GM20000 (cell line): Measurements from ENCODE around the gene HAUS8.

ENCODE experiments used
- DNase-seq: peaks from one replicate; pipeline ENCODE4 v3.0.0; 2012; ENCODE audit warnings: low spot score
- CTCF ChIP-seq: IDR thresholded peaks from 2 replicates; pipeline ENCODE4 v1.5.1; 2012; ENCODE audit warnings: mild to moderate bottlenecking, control low read depth; ENCODE audit errors: extremely low read depth, missing control alignments

Gene HAUS8

GRCh38 chr19:17005000-17005399, 70.3 kb downstream of the HAUS8 start:
- TF ChIP-seq CTCF: no peak
- no peak for DNase-seq

GRCh38 chr19:17004386-17004785, 70.9 kb downstream of the HAUS8 start:
- no peak for TF ChIP-seq CTCF
- DNase-seq: no peak

GRCh38 chr19:17002455-17002854, 72.8 kb downstream of the HAUS8 start:
- no peak for DNase-seq
- TF ChIP-seq CTCF: no peak

- TF ChIP-seq CTCF: no peak
- no peak for DNase-seq
Observed at GRCh38 chr19:17001603-17002183, 73.6 kb downstream of the HAUS8 start.
